Liver (tissue), 9 donors: ENCODE data around the gene OPHN1. TPM values are rescaled to one million over a fixed set of nuclear protein-coding genes. Genes with fewer than 3 reads are reported as not detected.

Source experiments
- DNase-seq: peaks from one replicate; pipeline ENCODE4 v3.0.0-alpha.2; 2017; ENCODE audit warnings: low spot score
- H3K27ac ChIP-seq, 2 donors: one replicate each; pipeline ENCODE4 v1.7.0; 2013; ENCODE audit warnings: inconsistent platforms in 2 of 2, low read length in 2 of 2, control low read depth in 1 of 2, low read depth in 1 of 2, mild to moderate bottlenecking in 1 of 2
- H3K27me3 ChIP-seq, 4 donors: one replicate each; pipeline versions ENCODE4 v1.6.1 to v1.7.0; 2013; ENCODE audit warnings: low read length in 3 of 4, inconsistent platforms in 1 of 4, mild to moderate bottlenecking in 1 of 4, moderate library complexity in 1 of 4; ENCODE audit not compliant: control insufficient read depth in 4 of 4, insufficient read depth in 4 of 4
- H3K36me3 ChIP-seq, 4 donors: one replicate each; pipeline versions ENCODE4 v1.6.1 to v1.7.0; 2013; ENCODE audit warnings: low read length in 3 of 4, mild to moderate bottlenecking in 3 of 4, low read depth in 1 of 4, moderate library complexity in 1 of 4; ENCODE audit not compliant: control insufficient read depth in 4 of 4, insufficient read depth in 3 of 4
- H3K4me1 ChIP-seq, 4 donors: one replicate each; pipeline versions ENCODE4 v1.6.1 to v1.7.0; 2013; ENCODE audit warnings: low read length in 3 of 4, mild to moderate bottlenecking in 3 of 4, moderate library complexity in 1 of 4; ENCODE audit not compliant: control insufficient read depth in 4 of 4, insufficient read depth in 4 of 4
- H3K4me3 ChIP-seq, 3 donors: one replicate each; pipeline versions ENCODE4 v1.6.1 to v1.7.0; 2013; ENCODE audit warnings: low read length in 3 of 3, control low read depth in 1 of 3, low read depth in 1 of 3, mild to moderate bottlenecking in 1 of 3
- H3K9ac ChIP-seq, 2 donors: one replicate each; pipeline ENCODE4 v1.7.0; 2013; ENCODE audit warnings: low read length in 2 of 2, mild to moderate bottlenecking in 2 of 2, moderate library complexity in 2 of 2, control low read depth in 1 of 2, low read depth in 1 of 2
- H3K9me3 ChIP-seq, 4 donors: one replicate each; pipeline versions ENCODE4 v1.6.1 to v1.7.0; 2013; ENCODE audit warnings: low read length in 3 of 4; ENCODE audit not compliant: control insufficient read depth in 4 of 4
- EGR1 ChIP-seq, 2 donors: IDR thresholded peaks; 2 replicates each; pipeline ENCODE4 v1.6.1; 2016 to 2018; ENCODE audit warnings: antibody characterized with exemption in 2 of 2, low read depth in 2 of 2
- FOXA1 ChIP-seq: IDR thresholded peaks from 2 replicates; pipeline ENCODE4 v1.6.1; 2016; ENCODE audit warnings: antibody characterized with exemption
- FOXA2 ChIP-seq: IDR thresholded peaks from 2 replicates; pipeline ENCODE4 v1.6.1; 2016; ENCODE audit warnings: antibody characterized with exemption
- GABPA ChIP-seq, 2 donors: IDR thresholded peaks in 1 of 2; conservative IDR thresholded peaks in 1 of 2; 2 replicates each; pipeline ENCODE4 v1.6.1; 2016; ENCODE audit warnings: antibody characterized with exemption in 2 of 2, mild to moderate bottlenecking in 1 of 2, moderate library complexity in 1 of 2
- HNF4A ChIP-seq, 2 donors: conservative IDR thresholded peaks; 2 replicates each; pipeline ENCODE4 v1.6.1; 2016; ENCODE audit warnings: antibody characterized with exemption in 2 of 2, mild to moderate bottlenecking in 2 of 2
- HNF4G ChIP-seq: IDR thresholded peaks from 2 replicates; pipeline ENCODE4 v1.6.1; 2016; ENCODE audit warnings: antibody characterized with exemption
- JUND ChIP-seq, 2 donors: IDR thresholded peaks; 2 replicates each; pipeline ENCODE4 v1.6.1; 2016; ENCODE audit warnings: antibody characterized with exemption in 2 of 2
- NR2F2 ChIP-seq: IDR thresholded peaks from 2 replicates; pipeline ENCODE4 v1.6.1; 2016; ENCODE audit warnings: antibody characterized with exemption
- RAD21 ChIP-seq, 2 donors: IDR thresholded peaks; 2 replicates each; pipeline ENCODE4 v1.6.1; 2016; ENCODE audit warnings: antibody characterized with exemption in 2 of 2, mild to moderate bottlenecking in 2 of 2
- RXRA ChIP-seq, 2 donors: IDR thresholded peaks; 2 replicates each; pipeline ENCODE4 v1.6.1; 2017 to 2018; ENCODE audit warnings: antibody characterized with exemption in 2 of 2, mild to moderate bottlenecking in 1 of 2
- SP1 ChIP-seq: IDR thresholded peaks from 2 replicates; pipeline ENCODE4 v1.6.1; 2018; ENCODE audit warnings: antibody characterized with exemption, mild to moderate bottlenecking
- TAF1 ChIP-seq: conservative IDR thresholded peaks from 2 replicates; pipeline ENCODE4 v1.6.1; 2016; ENCODE audit warnings: antibody characterized with exemption, mild to moderate bottlenecking
- YY1 ChIP-seq: IDR thresholded peaks from 2 replicates; pipeline ENCODE4 v1.6.1; 2016; ENCODE audit warnings: antibody characterized with exemption, mild to moderate bottlenecking
- WGBS: extraction: QIAGEN DNeasy Blood & Tissue Kit; methylation state at CpG from one replicate; pipeline ENCODE4 v1.1.7; 2013; 5-methylcytosine and 5-hydroxymethylcytosine counted together
- polyA plus RNA-seq, 2 donors: library from polyadenylated mRNA; stranded (reverse) in 1 of 2; unstranded in 1 of 2; fragments of 200-250 nt in 1 of 2; fragments of >200 nt in 1 of 2; fragmentation: Nextera tagmentation in 1 of 2; extraction: Ambion mirVana in 1 of 2; gene quantifications; one replicate each; pipeline versions ENCODE4 v1.2.1 to v1.2.3, GENCODE V29; 2013 to 2015
- total RNA-seq, 2 donors: library from RNA; depleted of rRNA; stranded (reverse); fragments of >200 nt; gene quantifications; one replicate each; pipeline ENCODE4 v1.2.3, GENCODE V29; 2014
- TF ChIP-seq, protein P1 (sequence below): IDR thresholded peaks from 2 replicates; pipeline ENCODE4 v1.6.1; 2016; ENCODE audit warnings: antibody characterized with exemption, mild to moderate bottlenecking
- TF ChIP-seq, protein P2 (sequence below): IDR thresholded peaks from 2 replicates; pipeline ENCODE4 v1.6.1; 2016; ENCODE audit warnings: antibody characterized with exemption
- TF ChIP-seq, protein P3 (sequence below): fragments of 150-350 bp; IDR thresholded peaks from 2 replicates; pipeline ENCODE4 v1.5.1; 2017; ENCODE audit warnings: improper control_type of control experiment, low read depth, low read length; ENCODE audit not compliant: missing input control
- TF ChIP-seq, protein P4 (sequence below): IDR thresholded peaks from 2 replicates; pipeline ENCODE4 v1.6.1; 2016; ENCODE audit warnings: antibody characterized with exemption
- TF ChIP-seq, protein P5 (sequence below): IDR thresholded peaks from 2 replicates; pipeline ENCODE4 v1.6.1; 2016; ENCODE audit warnings: antibody characterized with exemption
- donor health status: healthy.
- donor health status: healthy.
- donor health status: healthy.
- donor health status: healthy.
- donor health status: healthy.

The OPHN1 gene
- total and polyA plus RNA-seq, 4 donors: 0.17 to 1.2 (median 0.60) TPM

DNA sequence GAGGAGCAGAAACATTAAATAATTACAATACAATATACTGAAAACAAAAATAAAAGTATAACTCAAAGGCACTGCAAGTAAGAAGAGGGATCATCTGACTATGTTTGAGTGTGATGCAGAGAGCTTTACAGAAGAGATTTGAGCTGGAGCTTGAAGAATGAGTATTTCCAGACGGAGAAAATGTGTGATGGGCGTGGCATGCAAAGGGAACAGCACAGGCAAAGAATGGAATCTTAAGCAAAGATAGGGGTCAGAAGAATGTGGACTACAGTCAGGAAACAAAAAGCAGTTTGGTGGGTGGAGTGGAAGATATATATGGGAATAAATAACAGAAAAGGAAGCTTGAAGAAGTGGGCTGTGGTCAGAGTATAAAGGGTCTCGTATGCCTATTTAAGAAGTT is 45.5 kb downstream of the OPHN1 start:
- WGBS: 93% methylated on average over 3 of the region's 3 CpGs
- no peak for DNase-seq
- H3K27me3 ChIP-seq: no peaks in the 10 kb centered on the region
- no peak overlapping the region for H3K27ac ChIP-seq
- no peaks in the 10 kb centered on the region for H3K9me3 ChIP-seq
- H3K9ac ChIP-seq: no peak overlapping the region
- TF ChIP-seq SP1 (no peak), HNF4A (conservative IDR thresholded peaks at IDR 0.05) (no peak), JUND (IDR thresholded peaks at IDR 0.05) (no peak), FOXA1 (no peak), NR2F2 (no peak), GABPA (IDR thresholded peaks at IDR 0.05 in 1 of 2, conservative IDR thresholded peaks at IDR 0.05 in 1 of 2) (no peak), FOXA2 (no peak), HNF4G (no peak), YY1 (no peak), EGR1 (IDR thresholded peaks at IDR 0.05; ENCODE audit: low read depth in 2 of 2) (no peak), TAF1 (no peak), RAD21 (IDR thresholded peaks at IDR 0.05) (no peak), RXRA (IDR thresholded peaks at IDR 0.05) (no peak)
- TF ChIP-seq, protein P1, sequence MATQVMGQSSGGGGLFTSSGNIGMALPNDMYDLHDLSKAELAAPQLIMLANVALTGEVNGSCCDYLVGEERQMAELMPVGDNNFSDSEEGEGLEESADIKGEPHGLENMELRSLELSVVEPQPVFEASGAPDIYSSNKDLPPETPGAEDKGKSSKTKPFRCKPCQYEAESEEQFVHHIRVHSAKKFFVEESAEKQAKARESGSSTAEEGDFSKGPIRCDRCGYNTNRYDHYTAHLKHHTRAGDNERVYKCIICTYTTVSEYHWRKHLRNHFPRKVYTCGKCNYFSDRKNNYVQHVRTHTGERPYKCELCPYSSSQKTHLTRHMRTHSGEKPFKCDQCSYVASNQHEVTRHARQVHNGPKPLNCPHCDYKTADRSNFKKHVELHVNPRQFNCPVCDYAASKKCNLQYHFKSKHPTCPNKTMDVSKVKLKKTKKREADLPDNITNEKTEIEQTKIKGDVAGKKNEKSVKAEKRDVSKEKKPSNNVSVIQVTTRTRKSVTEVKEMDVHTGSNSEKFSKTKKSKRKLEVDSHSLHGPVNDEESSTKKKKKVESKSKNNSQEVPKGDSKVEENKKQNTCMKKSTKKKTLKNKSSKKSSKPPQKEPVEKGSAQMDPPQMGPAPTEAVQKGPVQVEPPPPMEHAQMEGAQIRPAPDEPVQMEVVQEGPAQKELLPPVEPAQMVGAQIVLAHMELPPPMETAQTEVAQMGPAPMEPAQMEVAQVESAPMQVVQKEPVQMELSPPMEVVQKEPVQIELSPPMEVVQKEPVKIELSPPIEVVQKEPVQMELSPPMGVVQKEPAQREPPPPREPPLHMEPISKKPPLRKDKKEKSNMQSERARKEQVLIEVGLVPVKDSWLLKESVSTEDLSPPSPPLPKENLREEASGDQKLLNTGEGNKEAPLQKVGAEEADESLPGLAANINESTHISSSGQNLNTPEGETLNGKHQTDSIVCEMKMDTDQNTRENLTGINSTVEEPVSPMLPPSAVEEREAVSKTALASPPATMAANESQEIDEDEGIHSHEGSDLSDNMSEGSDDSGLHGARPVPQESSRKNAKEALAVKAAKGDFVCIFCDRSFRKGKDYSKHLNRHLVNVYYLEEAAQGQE: no peak
- TF ChIP-seq, protein P2, sequence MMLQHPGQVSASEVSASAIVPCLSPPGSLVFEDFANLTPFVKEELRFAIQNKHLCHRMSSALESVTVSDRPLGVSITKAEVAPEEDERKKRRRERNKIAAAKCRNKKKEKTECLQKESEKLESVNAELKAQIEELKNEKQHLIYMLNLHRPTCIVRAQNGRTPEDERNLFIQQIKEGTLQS: no peak
- TF ChIP-seq, protein P3, sequence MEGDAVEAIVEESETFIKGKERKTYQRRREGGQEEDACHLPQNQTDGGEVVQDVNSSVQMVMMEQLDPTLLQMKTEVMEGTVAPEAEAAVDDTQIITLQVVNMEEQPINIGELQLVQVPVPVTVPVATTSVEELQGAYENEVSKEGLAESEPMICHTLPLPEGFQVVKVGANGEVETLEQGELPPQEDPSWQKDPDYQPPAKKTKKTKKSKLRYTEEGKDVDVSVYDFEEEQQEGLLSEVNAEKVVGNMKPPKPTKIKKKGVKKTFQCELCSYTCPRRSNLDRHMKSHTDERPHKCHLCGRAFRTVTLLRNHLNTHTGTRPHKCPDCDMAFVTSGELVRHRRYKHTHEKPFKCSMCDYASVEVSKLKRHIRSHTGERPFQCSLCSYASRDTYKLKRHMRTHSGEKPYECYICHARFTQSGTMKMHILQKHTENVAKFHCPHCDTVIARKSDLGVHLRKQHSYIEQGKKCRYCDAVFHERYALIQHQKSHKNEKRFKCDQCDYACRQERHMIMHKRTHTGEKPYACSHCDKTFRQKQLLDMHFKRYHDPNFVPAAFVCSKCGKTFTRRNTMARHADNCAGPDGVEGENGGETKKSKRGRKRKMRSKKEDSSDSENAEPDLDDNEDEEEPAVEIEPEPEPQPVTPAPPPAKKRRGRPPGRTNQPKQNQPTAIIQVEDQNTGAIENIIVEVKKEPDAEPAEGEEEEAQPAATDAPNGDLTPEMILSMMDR: no peak
- TF ChIP-seq, protein P4, sequence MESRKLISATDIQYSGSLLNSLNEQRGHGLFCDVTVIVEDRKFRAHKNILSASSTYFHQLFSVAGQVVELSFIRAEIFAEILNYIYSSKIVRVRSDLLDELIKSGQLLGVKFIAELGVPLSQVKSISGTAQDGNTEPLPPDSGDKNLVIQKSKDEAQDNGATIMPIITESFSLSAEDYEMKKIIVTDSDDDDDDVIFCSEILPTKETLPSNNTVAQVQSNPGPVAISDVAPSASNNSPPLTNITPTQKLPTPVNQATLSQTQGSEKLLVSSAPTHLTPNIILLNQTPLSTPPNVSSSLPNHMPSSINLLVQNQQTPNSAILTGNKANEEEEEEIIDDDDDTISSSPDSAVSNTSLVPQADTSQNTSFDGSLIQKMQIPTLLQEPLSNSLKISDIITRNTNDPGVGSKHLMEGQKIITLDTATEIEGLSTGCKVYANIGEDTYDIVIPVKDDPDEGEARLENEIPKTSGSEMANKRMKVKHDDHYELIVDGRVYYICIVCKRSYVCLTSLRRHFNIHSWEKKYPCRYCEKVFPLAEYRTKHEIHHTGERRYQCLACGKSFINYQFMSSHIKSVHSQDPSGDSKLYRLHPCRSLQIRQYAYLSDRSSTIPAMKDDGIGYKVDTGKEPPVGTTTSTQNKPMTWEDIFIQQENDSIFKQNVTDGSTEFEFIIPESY: no peak
- TF ChIP-seq, protein P5, sequence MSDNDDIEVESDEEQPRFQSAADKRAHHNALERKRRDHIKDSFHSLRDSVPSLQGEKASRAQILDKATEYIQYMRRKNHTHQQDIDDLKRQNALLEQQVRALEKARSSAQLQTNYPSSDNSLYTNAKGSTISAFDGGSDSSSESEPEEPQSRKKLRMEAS: no peak
- H3K4me3 ChIP-seq: no peak overlapping the region
- H3K4me1 ChIP-seq: no peaks in the 10 kb centered on the region
- H3K36me3 ChIP-seq: no peaks in the 10 kb centered on the region
